GM19351 (cell line): ENCODE results near the gene TAS2R4.
"Not testable (repeated sequence)": the region's sequence is repeated elsewhere in the genome, so short reads cannot be mapped to it uniquely, and the experiment has no call there.

Experiments
- ATAC-seq: cut with Tn5 transposase; IDR thresholded peaks from one replicate; pipeline ENCODE4 v1.9.1; 2021; ENCODE audit warnings: mild to moderate bottlenecking, moderate library complexity; ENCODE audit not compliant: unreplicated experiment

The TAS2R4 gene

GRCh38 chr7:141822432-141822831 is 46.0 kb downstream of the TAS2R4 start:
- not testable (repeated sequence) for ATAC-seq
